SJSA1 (cell line): ENCODE results near the gene RAB25. TPM values are rescaled to one million over a fixed set of nuclear protein-coding genes. Genes with fewer than 3 reads are reported as not detected.
"Not testable (repeated sequence)": the region's sequence is repeated elsewhere in the genome, so short reads cannot be mapped to it uniquely, and the experiment has no call there.

ENCODE experiments used
- DNase-seq, 2 experiments: peaks; one replicate each; pipeline ENCODE4 v3.0.0-alpha.2; 2015 to 2020; ENCODE audit warnings: low spot score in 2 of 2, low read depth in 1 of 2
- H3K27ac ChIP-seq: fragments of 250-450 bp; sonication (Bioruptor Pico); 2 replicates; pipeline ENCODE4 v1.5.1; 2020; ENCODE audit warnings: mild to moderate bottlenecking, moderate library complexity
- H3K27me3 ChIP-seq: fragments of 250-450 bp; sonication (Bioruptor Pico); replicated peaks from 2 replicates; pipeline ENCODE4 v1.5.1; 2020; ENCODE audit warnings: mild to moderate bottlenecking, moderate library complexity
- H3K36me3 ChIP-seq: fragments of 250-450 bp; sonication (Bioruptor Pico); 2 replicates; pipeline ENCODE4 v1.5.1; 2020; ENCODE audit warnings: mild to moderate bottlenecking
- H3K4me1 ChIP-seq: fragments of 250-450 bp; sonication (Bioruptor Pico); replicated peaks from 2 replicates; pipeline ENCODE4 v1.6.1; 2021; ENCODE audit warnings: mild to moderate bottlenecking
- H3K4me3 ChIP-seq: fragments of 250-450 bp; sonication (Bioruptor Pico); 2 replicates; pipeline ENCODE4 v1.5.1; 2020; ENCODE audit warnings: mild to moderate bottlenecking
- H3K9me3 ChIP-seq: fragments of 250-450 bp; sonication (Bioruptor Pico); replicated peaks from 2 replicates; pipeline ENCODE4 v1.5.1; 2020; ENCODE audit warnings: mild to moderate bottlenecking
- total RNA-seq: library from RNA; depleted of rRNA; stranded (reverse); fragments of >200 nt; shearing (Covaris generic); gene quantifications from 2 replicates; pipeline ENCODE4 v1.2.3, GENCODE V29; 2014

RAB25 gene
- total RNA-seq, 1 experiment from 2014 or later: not detected

DNA sequence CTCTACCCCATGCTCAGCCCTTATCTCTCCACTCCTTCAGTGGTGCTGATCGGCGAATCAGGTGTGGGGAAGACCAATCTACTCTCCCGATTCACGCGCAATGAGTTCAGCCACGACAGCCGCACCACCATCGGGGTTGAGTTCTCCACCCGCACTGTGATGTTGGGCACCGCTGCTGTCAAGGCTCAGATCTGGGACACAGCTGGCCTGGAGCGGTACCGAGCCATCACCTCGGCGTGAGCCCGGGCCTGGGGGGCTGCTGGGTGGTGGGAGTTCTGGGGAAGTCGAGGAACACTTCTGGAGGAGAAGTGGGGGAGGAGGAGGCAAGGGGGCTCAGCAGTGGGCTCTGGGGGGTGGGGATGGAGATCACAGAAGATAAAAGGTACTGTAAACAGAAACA lies 4.9 kb downstream of the RAB25 start:
- H3K27ac ChIP-seq: no peak overlapping the region
- no peaks in the 10 kb centered on the region for H3K36me3 ChIP-seq
- no peaks in the 10 kb centered on the region for H3K27me3 ChIP-seq
- no peak for DNase-seq
- peaks cover 15% of the 10 kb centered on the region for H3K4me1 ChIP-seq
- no peaks in the 10 kb centered on the region for H3K9me3 ChIP-seq
- no peak overlapping the region for H3K4me3 ChIP-seq

DNA sequence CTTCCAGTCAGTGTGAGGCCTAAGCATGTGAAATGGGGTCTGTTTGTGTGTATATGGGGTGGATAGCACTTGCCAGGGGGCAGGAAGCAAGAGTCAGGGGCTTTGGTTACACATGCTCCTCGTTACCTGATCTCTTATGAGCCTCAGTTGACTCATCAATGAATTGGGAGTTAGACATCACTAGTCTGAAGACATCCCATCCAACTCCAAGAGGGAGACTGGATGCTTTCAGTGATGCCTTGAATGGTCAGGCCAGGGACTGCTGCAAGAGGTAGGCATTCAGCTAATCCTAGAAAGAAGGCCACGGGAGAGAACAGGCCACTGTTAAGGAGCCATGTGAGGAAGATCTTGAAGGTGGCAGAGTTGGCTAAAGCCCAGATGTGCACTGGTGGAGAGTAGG lies 6.3 kb downstream of the RAB25 start:
- no peaks in the 10 kb centered on the region for H3K36me3 ChIP-seq
- H3K4me1 ChIP-seq: peaks cover 15% of the 10 kb centered on the region
- H3K4me3 ChIP-seq: no peak overlapping the region
- H3K27ac ChIP-seq: no peak overlapping the region
- DNase-seq: no peak
- H3K27me3 ChIP-seq: no peaks in the 10 kb centered on the region
- no peaks in the 10 kb centered on the region for H3K9me3 ChIP-seq

DNA sequence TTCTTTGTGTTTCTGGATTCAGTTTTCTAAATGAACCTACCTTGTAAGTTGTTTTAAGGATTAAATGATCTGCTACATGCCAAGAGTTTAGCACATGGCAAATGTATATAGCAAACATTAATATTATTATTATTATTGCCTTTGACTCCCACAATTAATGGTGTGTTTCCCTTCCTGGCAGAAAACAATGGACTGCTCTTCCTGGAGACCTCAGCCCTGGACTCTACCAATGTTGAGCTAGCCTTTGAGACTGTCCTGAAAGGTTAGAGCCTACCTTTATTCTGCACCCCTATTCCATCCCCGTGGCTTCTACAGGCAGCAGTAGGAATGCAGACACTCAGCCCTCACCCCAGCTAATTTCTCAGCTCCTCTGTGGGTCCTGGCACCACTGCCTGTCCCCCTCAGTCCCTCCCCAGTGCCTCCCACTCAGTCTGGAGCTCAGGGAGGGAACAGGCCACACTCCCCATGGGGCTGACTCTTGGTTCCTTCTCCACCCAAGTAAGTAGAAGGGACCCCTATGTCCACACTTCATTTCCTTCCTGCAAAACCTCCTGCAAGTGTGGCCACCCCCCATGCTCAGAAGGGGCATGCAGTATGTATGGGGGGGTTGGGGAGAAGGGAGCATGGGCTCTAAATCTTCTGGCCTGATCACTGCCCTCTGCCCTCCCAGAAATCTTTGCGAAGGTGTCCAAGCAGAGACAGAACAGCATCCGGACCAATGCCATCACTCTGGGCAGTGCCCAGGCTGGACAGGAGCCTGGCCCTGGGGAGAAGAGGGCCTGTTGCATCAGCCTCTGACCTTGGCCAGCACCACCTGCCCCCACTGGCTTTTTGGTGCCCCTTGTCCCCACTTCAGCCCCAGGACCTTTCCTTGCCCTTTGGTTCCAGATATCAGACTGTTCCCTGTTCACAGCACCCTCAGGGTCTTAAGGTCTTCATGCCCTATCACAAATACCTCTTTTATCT lies 8.8 kb downstream of the RAB25 start:
- H3K36me3 ChIP-seq: no peaks in the 10 kb centered on the region
- H3K27ac ChIP-seq: no peak overlapping the region
- no peaks in the 10 kb centered on the region for H3K27me3 ChIP-seq
- DNase-seq: no peak
- no peaks in the 10 kb centered on the region for H3K4me1 ChIP-seq
- H3K4me3 ChIP-seq: no peak overlapping the region
- H3K9me3 ChIP-seq: no peaks in the 10 kb centered on the region

GRCh38 chr1:156070548-156070947 lies 9.6 kb downstream of the RAB25 start:
- Histone ChIP-seq H3K27ac (no peak overlapping the region), H3K4me1 (no peaks in the 10 kb centered on the region), H3K9me3 (no peaks in the 10 kb centered on the region), H3K4me3 (no peak overlapping the region), H3K36me3 (no peaks in the 10 kb centered on the region), H3K27me3 (no peaks in the 10 kb centered on the region)
- DNase-seq: no peak

- H3K9me3 ChIP-seq, DNase-seq, H3K27ac ChIP-seq, H3K36me3 ChIP-seq, H3K4me1 ChIP-seq, H3K4me3 ChIP-seq, H3K27me3 ChIP-seq: not testable (repeated sequence)
These were observed 10.4 kb downstream of the RAB25 start for GRCh38 chr1:156071332-156071816.

- no peak overlapping the region for H3K4me3 ChIP-seq
- H3K9me3 ChIP-seq: no peaks in the 10 kb centered on the region
- no peaks in the 10 kb centered on the region for H3K27me3 ChIP-seq
- H3K36me3 ChIP-seq: peaks cover 6% of the 10 kb centered on the region
- no peak overlapping the region for H3K27ac ChIP-seq
- no peaks in the 10 kb centered on the region for H3K4me1 ChIP-seq
- DNase-seq: no peak
These were observed 11.3 kb downstream of the RAB25 start for GRCh38 chr1:156072251-156072650.

DNA sequence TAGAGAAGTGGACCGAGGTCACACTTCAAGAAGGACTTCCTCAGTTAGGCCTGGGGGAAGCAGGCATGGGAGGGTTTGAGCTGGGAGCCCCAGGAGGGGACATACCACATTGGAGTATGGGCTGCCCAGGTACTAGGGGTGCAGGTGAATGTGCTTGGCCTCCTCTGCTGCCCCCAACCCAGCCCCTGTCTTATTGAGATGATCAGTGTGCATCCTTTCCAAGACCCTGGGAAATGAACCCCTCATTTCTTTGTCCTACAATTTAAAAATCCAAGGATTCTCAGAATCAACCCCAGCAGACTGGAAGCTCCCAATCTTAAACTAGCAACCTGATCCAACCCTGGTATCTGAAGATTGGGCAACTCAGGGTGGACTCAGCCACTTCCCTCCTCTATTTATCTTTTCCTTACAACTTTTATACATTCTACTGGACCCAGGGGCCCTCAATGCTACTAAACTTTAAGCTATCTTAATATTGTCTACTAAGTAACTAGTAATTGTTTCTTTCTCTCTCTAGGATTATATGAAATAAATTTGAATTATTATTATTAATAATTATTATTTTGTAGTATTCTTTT lies 12.2 kb downstream of the RAB25 start:
- H3K27me3 ChIP-seq: no peaks in the 10 kb centered on the region
- no peak overlapping the region for H3K4me3 ChIP-seq
- H3K9me3 ChIP-seq: no peaks in the 10 kb centered on the region
- no peak for DNase-seq
- H3K27ac ChIP-seq: no peak overlapping the region
- H3K36me3 ChIP-seq: peaks cover 8% of the 10 kb centered on the region
- H3K4me1 ChIP-seq: no peaks in the 10 kb centered on the region

GRCh38 chr1:156073740-156074139 lies 12.8 kb downstream of the RAB25 start:
- no peak for DNase-seq
- no peak overlapping the region for H3K27ac ChIP-seq
- H3K4me3 ChIP-seq: no peak overlapping the region
- H3K4me1 ChIP-seq: no peaks in the 10 kb centered on the region
- H3K9me3 ChIP-seq: no peaks in the 10 kb centered on the region
- no peaks in the 10 kb centered on the region for H3K27me3 ChIP-seq
- peaks cover 8% of the 10 kb centered on the region for H3K36me3 ChIP-seq

DNA sequence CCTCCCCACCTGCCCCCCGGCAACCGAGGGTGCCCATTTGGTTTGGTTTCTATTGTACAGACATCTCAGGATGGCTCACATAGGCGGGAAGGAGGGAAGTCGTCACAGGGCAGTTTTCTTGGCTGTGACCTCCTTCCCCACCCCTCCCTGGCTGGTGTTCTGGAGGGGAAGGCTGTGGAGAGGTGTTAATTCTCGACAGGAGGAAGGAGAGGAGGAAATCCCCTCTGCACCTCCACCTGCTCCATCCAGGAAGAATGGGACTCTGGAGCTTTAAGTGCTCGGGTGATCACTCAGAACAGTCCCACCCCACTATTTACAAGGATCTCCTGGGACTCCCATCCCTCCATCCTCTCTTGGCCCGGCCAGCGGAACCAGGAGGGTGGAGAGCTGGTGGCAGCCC lies 13.7 kb downstream of the RAB25 start:
- H3K36me3 ChIP-seq: peaks cover 8% of the 10 kb centered on the region
- DNase-seq: no peak
- no peaks in the 10 kb centered on the region for H3K27me3 ChIP-seq
- no peaks in the 10 kb centered on the region for H3K9me3 ChIP-seq
- H3K4me3 ChIP-seq: no peak overlapping the region
- no peaks in the 10 kb centered on the region for H3K4me1 ChIP-seq
- H3K27ac ChIP-seq: no peak overlapping the region

GRCh38 chr1:156075162-156075561 lies 14.2 kb downstream of the RAB25 start:
- Histone ChIP-seq H3K27me3 (no peaks in the 10 kb centered on the region), H3K4me1 (no peaks in the 10 kb centered on the region), H3K4me3 (no peak overlapping the region), H3K27ac (no peak overlapping the region), H3K9me3 (no peaks in the 10 kb centered on the region), H3K36me3 (peaks cover 8% of the 10 kb centered on the region)
- DNase-seq: no peak

DNA sequence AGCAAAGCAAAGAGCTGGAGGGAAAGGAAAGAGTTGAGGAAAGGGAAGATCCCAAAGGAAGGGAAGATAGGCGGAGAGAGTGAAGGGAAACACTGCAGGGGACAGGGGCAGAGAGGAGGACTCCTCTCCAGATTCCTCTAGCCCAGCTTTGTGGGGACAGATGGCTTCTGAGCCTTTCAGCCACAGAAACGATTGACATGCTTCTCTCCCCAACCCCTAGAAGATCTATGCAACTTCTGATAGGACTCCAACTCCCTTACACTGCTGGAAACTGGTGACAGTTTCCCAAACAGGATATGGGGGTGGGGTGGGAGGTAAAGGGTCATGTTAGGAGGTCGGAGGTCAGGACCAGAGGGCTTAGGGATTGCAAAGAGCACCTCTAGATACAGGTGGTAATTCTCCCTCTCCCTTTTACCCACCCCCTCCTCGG lies 14.8 kb downstream of the RAB25 start:
- DNase-seq: no peak
- Histone ChIP-seq H3K27me3 (no peaks in the 10 kb centered on the region), H3K9me3 (no peaks in the 10 kb centered on the region), H3K36me3 (peaks cover 8% of the 10 kb centered on the region), H3K27ac (no peak overlapping the region), H3K4me1 (peaks cover 4% of the 10 kb centered on the region), H3K4me3 (no peak overlapping the region)

GRCh38 chr1:156076609-156077429 lies 15.9 kb downstream of the RAB25 start:
- H3K9me3 ChIP-seq: no peaks in the 10 kb centered on the region
- no peak overlapping the region for H3K27ac ChIP-seq
- H3K27me3 ChIP-seq: no peaks in the 10 kb centered on the region
- peaks cover 8% of the 10 kb centered on the region for H3K36me3 ChIP-seq
- no peak for DNase-seq
- peaks cover 11% of the 10 kb centered on the region for H3K4me1 ChIP-seq
- no peak overlapping the region for H3K4me3 ChIP-seq

- no peaks in the 10 kb centered on the region for H3K27me3 ChIP-seq
- no peak overlapping the region for H3K27ac ChIP-seq
- H3K9me3 ChIP-seq: no peaks in the 10 kb centered on the region
- no peak for DNase-seq
- no peak overlapping the region for H3K4me3 ChIP-seq
- H3K4me1 ChIP-seq: peaks cover 11% of the 10 kb centered on the region
- H3K36me3 ChIP-seq: peaks cover 8% of the 10 kb centered on the region
These were observed 16.4 kb downstream of the RAB25 start for GRCh38 chr1:156077430-156077760.

DNA sequence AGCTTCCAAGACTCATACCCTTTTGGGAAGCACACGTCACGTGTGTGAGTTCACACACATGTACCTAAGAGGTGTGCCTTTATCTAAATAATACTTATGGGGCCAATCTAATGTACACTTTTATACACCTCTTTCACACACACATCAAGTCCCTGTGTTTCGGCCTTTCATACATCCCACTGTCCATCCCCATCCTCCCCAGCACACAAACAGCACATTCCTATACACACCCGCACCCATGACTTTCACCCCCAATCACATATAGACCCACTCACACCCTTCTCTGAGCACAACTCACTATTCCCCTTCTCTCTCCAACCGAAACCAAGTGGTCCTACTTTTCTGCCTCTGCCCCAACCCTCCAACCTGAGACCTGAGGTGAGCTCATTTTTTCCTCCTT lies 17.8 kb downstream of the RAB25 start:
- H3K9me3 ChIP-seq: no peaks in the 10 kb centered on the region
- DNase-seq: no peak
- peaks cover 15% of the 10 kb centered on the region for H3K4me1 ChIP-seq
- H3K36me3 ChIP-seq: peaks cover 8% of the 10 kb centered on the region
- H3K27me3 ChIP-seq: no peaks in the 10 kb centered on the region
- H3K27ac ChIP-seq: no peak overlapping the region
- H3K4me3 ChIP-seq: no peak overlapping the region
